Right lobe of liver (tissue), 4 donors: Measurements from ENCODE around the gene ALPK3.

Experiments used
- CTCF ChIP-seq, 4 donors: fragments of 200-600 bp in 3 of 4; fragments of 450-650 bp in 1 of 4; IDR thresholded peaks; one replicate each; pipeline versions ENCODE4 v1.5.1 to v1.8.0; 2016 to 2022; ENCODE audit warnings: antibody characterized with exemption in 4 of 4, mild to moderate bottlenecking in 2 of 4
- POLR2A ChIP-seq: fragments of 450-650 bp; IDR thresholded peaks from one replicate; pipeline ENCODE4 v1.6.1; 2017; ENCODE audit warnings: antibody characterized with exemption, mild to moderate bottlenecking
- donor health status: DM: no; HTN: no; CAD: no.
- donor health status: DM: no; HTN: no; CAD: no.
- donor health status: DM: no; HTN: yes; CAD: no.

DNA sequence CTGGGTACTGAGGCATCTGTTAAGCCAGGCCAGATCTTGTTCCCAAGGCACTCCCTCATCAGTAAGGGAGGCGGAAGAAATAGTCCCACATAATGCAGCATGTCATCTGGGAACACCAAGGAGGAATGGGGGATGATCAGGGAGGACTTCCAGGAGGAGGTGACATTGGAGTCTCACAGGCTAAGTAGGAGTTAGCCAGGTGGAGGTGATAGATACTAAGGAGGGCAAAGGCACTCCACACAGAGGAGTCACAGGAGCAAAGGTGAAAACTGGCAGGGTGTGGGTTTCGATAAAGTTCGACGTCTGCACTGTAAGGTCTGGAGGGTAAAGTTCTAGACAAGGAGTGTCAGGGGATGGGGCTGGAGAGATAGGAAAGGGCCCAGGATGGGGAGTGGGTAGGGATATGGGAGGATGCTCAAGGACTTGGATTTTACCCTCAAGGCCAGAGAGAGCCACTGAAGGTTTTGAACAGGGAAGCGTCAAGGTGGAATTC lies 73.6 kb downstream of the ALPK3 start:
- TF ChIP-seq POLR2A, result no peak
- no peak for TF ChIP-seq CTCF (IDR thresholded peaks at IDR 0.05)
